T-helper 22 cell (primary cell): ENCODE results near the gene RBM4.
"Not testable (repeated sequence)": the region's sequence is repeated elsewhere in the genome, so short reads cannot be mapped to it uniquely, and the experiment has no call there.

Experiments
- DNase-seq: peaks from one replicate; pipeline ENCODE4 v3.0.0-alpha.2; 2020; ENCODE audit warnings: low read depth

Gene RBM4

GRCh38 chr11:66617155-66617834 lies 21.2 kb upstream of the RBM4 start:
- DNase-seq = no peak

DNA sequence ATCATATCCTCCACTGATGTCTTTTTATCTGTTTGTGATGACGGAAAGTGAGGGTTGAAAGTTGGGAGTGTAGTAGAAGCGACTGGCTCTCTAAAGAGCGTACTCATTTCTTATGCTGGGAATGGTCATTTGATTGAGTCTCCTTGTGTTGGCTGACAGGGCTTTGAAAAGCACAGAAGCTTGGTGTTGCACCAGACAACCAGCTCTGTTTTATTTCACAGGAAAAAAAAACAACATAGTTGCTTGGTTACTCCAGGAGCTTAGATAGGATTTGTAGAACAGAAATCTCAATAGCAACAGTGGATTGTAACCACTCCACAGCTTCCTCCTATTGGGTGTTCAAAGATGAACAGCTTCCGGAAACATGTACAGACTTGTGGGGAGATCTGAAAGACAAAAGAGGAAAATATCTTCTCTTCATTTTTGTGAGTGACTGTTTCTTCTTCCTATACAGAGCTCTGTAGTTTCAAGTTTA lies 19.4 kb upstream of the RBM4 start:
- DNase-seq = peak; percentile 40

DNA sequence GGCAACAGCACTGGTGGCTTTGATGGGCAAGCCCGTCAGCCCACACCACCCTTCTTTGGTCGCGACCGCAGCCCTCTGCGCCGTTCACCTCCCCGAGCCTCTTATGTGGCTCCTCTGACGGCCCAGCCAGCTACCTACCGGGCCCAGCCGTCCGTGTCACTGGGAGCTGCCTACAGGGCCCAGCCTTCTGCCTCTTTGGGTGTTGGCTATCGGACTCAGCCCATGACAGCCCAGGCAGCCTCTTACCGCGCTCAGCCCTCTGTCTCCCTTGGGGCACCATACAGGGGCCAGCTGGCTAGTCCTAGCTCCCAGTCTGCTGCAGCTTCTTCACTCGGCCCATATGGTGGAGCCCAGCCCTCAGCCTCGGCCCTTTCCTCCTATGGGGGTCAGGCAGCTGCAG lies 14.1 kb upstream of the RBM4 start:
- DNase-seq = no peak

- no peak for DNase-seq
Observed at GRCh38 chr11:66625041-66625751, 13.3 kb upstream of the RBM4 start.

GRCh38 chr11:66625752-66626149 lies 12.8 kb upstream of the RBM4 start:
- DNase-seq = no peak

DNA sequence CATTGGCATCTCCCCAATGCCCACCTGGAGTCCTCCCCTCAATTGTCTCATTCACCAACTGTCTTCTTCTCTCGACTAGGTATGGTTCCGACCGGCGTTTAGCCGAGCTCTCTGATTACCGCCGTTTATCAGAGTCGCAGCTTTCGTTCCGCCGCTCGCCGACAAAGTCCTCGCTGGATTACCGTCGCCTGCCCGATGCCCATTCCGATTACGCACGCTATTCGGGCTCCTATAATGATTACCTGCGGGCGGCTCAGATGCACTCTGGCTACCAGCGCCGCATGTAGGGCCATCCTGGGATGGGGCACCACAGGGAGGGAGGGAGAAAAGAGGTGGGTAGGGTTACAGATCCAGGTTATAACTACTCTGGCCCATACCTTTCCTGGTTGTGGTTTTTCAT lies 12.1 kb upstream of the RBM4 start:
- DNase-seq = no peak

GRCh38 chr11:66626926-66627325 lies 11.6 kb upstream of the RBM4 start:
- no peak for DNase-seq

DNA sequence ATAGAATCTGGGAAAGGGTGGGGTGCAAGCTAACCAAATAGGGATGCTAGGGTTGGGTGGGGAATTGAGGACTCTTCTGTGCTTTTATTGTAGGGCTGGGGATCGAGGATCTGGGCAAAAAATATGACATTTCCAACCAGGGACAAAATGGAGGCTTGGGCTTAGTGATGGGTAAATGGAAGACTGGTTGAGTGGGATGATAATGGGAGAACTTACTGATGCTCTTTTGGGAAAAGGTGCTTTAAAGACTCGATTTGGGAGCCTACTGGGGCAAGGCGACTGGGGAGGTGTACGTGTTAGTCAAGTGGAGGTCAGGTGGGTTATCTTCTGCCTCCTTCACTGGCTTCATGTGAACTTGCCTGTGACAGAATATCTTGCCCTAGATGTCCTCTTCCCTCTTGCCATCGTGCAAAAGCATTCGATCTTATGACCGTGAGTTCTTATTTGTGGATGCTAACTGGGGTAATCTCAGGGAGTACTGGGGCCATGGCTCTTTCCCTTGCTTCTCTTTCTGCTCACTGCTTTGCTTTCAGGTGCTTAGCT lies 10.4 kb upstream of the RBM4 start:
- DNase-seq = no peak

- DNase-seq = no peak
Observed at GRCh38 chr11:66629356-66629755, 9.1 kb upstream of the RBM4 start.

DNA sequence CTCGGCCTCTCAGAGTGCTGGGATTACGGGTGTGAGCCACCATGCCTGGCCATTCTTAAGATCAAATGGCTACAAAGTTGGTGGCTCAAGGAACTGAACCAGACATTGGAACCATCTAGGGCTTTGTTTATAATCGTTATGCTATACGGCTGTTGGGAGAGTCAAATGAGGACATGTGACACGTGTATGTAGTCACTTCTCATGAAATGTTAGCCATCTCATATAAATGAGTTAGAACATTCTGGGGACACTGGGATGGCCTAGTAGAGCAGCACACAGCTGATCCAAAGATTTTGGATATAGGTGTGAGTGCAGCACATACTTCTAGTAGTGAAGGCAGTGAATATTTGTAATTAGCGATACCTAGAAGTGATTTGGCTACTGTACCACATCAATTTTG lies 6.6 kb upstream of the RBM4 start:
- DNase-seq = no peak

DNA sequence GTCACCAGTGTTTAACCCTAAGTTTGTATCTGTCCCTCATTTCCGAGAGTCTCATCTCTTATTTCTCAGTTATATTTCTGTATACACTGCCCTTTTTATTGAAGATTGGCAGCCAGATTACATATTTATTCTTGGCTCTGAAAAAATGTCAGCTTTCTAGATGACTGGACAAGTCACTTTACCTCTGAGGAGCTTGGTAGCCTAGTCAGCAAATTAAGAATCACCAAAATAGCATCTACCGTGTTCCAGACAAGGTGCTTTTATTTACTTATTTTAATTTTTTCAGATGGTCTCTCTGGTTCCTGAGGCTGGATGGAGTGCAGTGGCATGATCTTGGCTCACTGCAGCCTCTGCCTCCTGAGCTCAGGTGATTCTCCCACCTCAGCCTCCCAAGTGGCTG lies 5.6 kb upstream of the RBM4 start:
- no peak for DNase-seq

GRCh38 chr11:66636411-66636810 lies 2.1 kb upstream of the RBM4 start:
- no peak for DNase-seq

GRCh38 chr11:66637557-66638176 lies 836 bp upstream of the RBM4 start:
- no peak for DNase-seq

DNA sequence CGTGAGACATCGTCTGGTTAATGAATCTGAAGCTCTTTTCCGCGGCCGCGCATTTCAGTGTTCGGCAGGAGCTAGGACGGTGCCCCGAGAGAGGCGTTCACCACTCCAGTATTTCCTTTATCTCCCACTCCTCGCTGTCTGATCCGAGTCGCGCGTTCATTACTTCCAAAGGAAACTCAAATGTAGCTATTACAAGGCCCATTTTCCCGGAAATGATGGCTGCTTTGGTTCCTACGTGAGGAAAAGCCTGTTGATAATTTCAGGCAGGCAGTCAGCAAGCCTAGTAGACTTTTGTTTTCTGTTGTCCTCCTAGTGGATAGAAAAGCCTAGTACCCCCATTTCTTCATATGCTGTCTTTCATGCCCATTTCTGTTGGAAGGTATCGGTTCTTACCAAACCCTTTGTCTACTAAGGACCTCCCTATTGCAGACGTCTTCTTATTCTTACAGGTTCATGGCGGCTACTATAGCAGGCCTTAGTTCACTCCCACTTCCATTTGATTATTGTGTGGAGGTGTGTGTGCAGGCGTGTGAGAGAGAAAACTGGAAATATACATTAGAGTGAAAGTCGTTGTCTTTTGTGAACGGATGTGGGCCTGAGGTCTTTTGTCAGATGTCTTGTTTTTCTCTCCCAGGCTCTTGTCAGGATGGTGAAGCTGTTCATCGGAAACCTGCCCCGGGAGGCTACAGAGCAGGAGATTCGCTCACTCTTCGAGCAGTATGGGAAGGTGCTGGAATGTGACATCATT lies 737 bp downstream of the RBM4 start:
- no peak for DNase-seq

GRCh38 chr11:66639814-66640340 lies 1.4 kb downstream of the RBM4 start:
- DNase-seq = not testable (repeated sequence)

- no peak for DNase-seq
Observed at GRCh38 chr11:66641834-66642233, 3.3 kb downstream of the RBM4 start.

GRCh38 chr11:66643745-66644437 lies 5.4 kb downstream of the RBM4 start:
- DNase-seq = no peak

GRCh38 chr11:66646828-66647227 lies 8.3 kb downstream of the RBM4 start:
- no peak for DNase-seq

DNA sequence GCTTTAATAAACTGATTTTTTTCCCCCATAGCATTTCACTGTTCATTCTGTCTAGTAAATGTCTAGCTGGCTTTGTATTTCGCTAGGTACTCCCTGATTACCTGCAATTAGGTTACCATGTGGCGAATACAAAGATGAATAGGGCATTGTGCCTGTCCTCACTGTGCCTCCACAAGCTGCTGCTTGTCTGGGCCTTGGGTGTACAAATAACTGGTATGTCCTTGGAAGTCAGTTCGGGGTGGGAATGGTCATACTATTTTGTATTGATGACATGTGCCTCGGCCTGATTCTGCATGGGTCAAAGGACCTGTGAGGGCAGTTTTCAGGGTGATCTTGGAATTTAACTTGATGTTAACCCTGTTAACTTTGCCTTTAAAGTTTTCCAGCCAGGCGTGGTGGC lies 11.4 kb downstream of the RBM4 start:
- no peak for DNase-seq

- no peak for DNase-seq
Observed at GRCh38 chr11:66651016-66651415, 12.5 kb downstream of the RBM4 start.

DNA sequence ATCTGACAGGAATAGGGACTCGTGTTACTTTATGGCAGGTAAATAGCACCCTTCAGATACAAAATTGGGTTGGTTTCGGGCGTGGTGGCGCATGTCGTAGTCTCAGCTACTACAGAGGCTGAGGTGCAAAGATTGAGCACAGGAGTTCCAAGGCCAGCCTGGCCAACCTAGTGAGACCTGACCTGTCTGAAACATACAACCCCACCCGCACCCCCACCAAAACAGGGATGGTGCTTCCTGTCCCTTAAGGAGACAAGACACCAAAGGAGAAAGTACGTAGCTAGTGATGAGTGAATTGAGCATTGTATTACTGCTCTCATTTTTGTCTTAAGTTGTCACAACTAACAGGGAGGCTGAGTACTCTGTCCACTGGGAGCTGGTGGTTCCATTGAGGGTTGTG lies 14.1 kb downstream of the RBM4 start:
- no peak for DNase-seq
